HG03521 (cell line): Measurements from ENCODE around the gene CNTN4.
"Not testable (repeated sequence)": the region's sequence is repeated elsewhere in the genome, so short reads cannot be mapped to it uniquely, and the experiment has no call there.

Source experiments
- ATAC-seq: cut with Tn5 transposase; IDR thresholded peaks from one replicate; pipeline ENCODE4 v1.9.1; 2021; ENCODE audit warnings: mild to moderate bottlenecking, moderate library complexity; ENCODE audit not compliant: unreplicated experiment

The CNTN4 gene

GRCh38 chr3:2774481-2775249 lies 676.0 kb downstream of the CNTN4 start:
- no peak for ATAC-seq

GRCh38 chr3:2783261-2783660 lies 684.6 kb downstream of the CNTN4 start:
- ATAC-seq, result no peak

- no peak for ATAC-seq
These were observed 686.0 kb downstream of the CNTN4 start for GRCh38 chr3:2784627-2785026.

GRCh38 chr3:2790266-2790815 lies 691.7 kb downstream of the CNTN4 start:
- ATAC-seq, result no peak

- no peak for ATAC-seq
These were observed 693.8 kb downstream of the CNTN4 start for GRCh38 chr3:2792432-2792831.

- ATAC-seq, result no peak
These were observed 695.3 kb downstream of the CNTN4 start for GRCh38 chr3:2793987-2794386.

- no peak for ATAC-seq
These were observed 703.8 kb downstream of the CNTN4 start for GRCh38 chr3:2802429-2802828.

GRCh38 chr3:2807514-2807913 lies 708.8 kb downstream of the CNTN4 start:
- no peak for ATAC-seq

- no peak for ATAC-seq
These were observed 712.1 kb downstream of the CNTN4 start for GRCh38 chr3:2810723-2811122.

GRCh38 chr3:2819571-2819970 lies 720.9 kb downstream of the CNTN4 start:
- no peak for ATAC-seq

- ATAC-seq, result not testable (repeated sequence)
These were observed 722.3 kb downstream of the CNTN4 start for GRCh38 chr3:2820982-2821381.

- no peak for ATAC-seq
These were observed 723.9 kb downstream of the CNTN4 start for GRCh38 chr3:2822611-2823010.

GRCh38 chr3:2823031-2823430 lies 724.4 kb downstream of the CNTN4 start:
- no peak for ATAC-seq

GRCh38 chr3:2823437-2824211 lies 725.0 kb downstream of the CNTN4 start:
- no peak for ATAC-seq

GRCh38 chr3:2826036-2826435 lies 727.4 kb downstream of the CNTN4 start:
- ATAC-seq, result no peak

- ATAC-seq, result no peak
These were observed 727.8 kb downstream of the CNTN4 start for GRCh38 chr3:2826453-2826852.

- ATAC-seq, result no peak
These were observed 738.6 kb downstream of the CNTN4 start for GRCh38 chr3:2837239-2837638.

GRCh38 chr3:2837910-2838309 lies 739.2 kb downstream of the CNTN4 start:
- no peak for ATAC-seq

- no peak for ATAC-seq
These were observed 740.0 kb downstream of the CNTN4 start for GRCh38 chr3:2838546-2839157.

GRCh38 chr3:2839876-2840275 lies 741.2 kb downstream of the CNTN4 start:
- ATAC-seq, result no peak

- no peak for ATAC-seq
These were observed 748.6 kb downstream of the CNTN4 start for GRCh38 chr3:2847062-2847841.
